Calu3 (cell line): ENCODE measurements around the gene GADL1. TPM values are rescaled to one million over a fixed set of nuclear protein-coding genes. Genes with fewer than 3 reads are reported as not detected.

ENCODE experiments used
- BruUV-seq: library from RNA; stranded (reverse); fragments of 400-500 nt; replicated peaks from 2 replicates; lab custom pipeline; 2021; lab: Mats Ljungman, UMichigan
- CTCF ChIA-PET: fragments of 300-600 bp; sonication (Branson Sonifier 250); formaldehyde crosslinking; loops from one replicate; lab custom pipeline; 2022; ENCODE audit warnings: antibody characterized with exemption; lab: Charles Lee
- DNase-seq: peaks from one replicate; pipeline ENCODE4 v3.0.0; 2022
- H3K27ac Mint-ChIP-seq: one replicate; pipeline ENCODE4 v1.8.0; 2022; ENCODE audit warnings: mixed read lengths; ENCODE audit not compliant: unreplicated experiment
- H3K27me3 Mint-ChIP-seq: one replicate; pipeline ENCODE4 v1.8.0; 2022; ENCODE audit warnings: mixed read lengths; ENCODE audit not compliant: unreplicated experiment
- H3K36me3 Mint-ChIP-seq: one replicate; pipeline ENCODE4 v1.8.0; 2022; ENCODE audit warnings: mild to moderate bottlenecking, moderate library complexity, mixed read lengths; ENCODE audit not compliant: insufficient read depth, unreplicated experiment
- H3K4me1 Mint-ChIP-seq: one replicate; pipeline ENCODE4 v1.8.0; 2022; ENCODE audit warnings: mild to moderate bottlenecking, low read depth, mixed read lengths; ENCODE audit not compliant: unreplicated experiment
- H3K4me3 Mint-ChIP-seq: one replicate; pipeline ENCODE4 v1.8.0; 2022; ENCODE audit warnings: mild to moderate bottlenecking, low read depth, moderate library complexity, mixed read lengths; ENCODE audit not compliant: unreplicated experiment
- H3K9me3 Mint-ChIP-seq: one replicate; pipeline ENCODE4 v1.8.0; 2022; ENCODE audit warnings: low read depth, mixed read lengths; ENCODE audit not compliant: unreplicated experiment
- intact Hi-C: fragments of 100-400 bp; cut with micrococcal nuclease; formaldehyde crosslinking; loops from one replicate; pipeline ENCODE4 v1.10.0; 2022; ENCODE audit not compliant: unreplicated experiment
- total RNA-seq: library from RNA; stranded (reverse); gene quantifications from 2 replicates; pipeline ENCODE4 v1.2.3, GENCODE V29; 2022
- TF ChIP-seq, protein P1 (sequence below): fragments of 200-600 bp; IDR thresholded peaks from one replicate; pipeline ENCODE4 v1.8.0; 2022; ENCODE audit warnings: antibody characterized with exemption; ENCODE audit not compliant: unreplicated experiment

GADL1 gene
- total RNA-seq, 1 experiment from 2014 or later: not detected

DNA sequence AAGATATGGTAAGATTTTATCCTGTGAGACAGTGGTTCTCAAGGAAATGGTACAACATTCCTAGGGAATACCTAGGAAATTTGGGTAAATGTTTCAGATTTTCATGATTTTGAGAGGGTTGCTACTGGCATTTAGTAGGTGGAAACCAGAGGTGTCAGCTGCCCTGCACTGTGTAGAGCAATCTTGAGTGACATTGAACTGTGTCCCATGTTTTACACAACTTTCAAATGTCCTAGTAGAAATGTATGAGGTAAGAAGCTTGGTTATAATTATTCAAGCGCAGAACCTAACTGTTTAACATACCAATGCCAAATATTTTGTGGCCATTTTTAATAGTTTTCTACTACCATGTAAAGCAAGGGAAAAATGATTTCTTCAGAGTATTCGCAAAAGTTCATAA lies 120.4 kb downstream of the GADL1 start:
- Mint-ChIP-seq H3K27me3 (no peaks in the 10 kb centered on the region), H3K27ac (no peak overlapping the region), H3K4me1 (peaks cover 8% of the 10 kb centered on the region), H3K36me3 (no peaks in the 10 kb centered on the region), H3K9me3 (no peaks in the 10 kb centered on the region), H3K4me3 (no peak overlapping the region)
- intact Hi-C loops: loop anchor here (10.0 kb wide), 1 partner anchor 161 kb away; no protein-coding TSS in a partner anchor
- TF ChIP-seq, protein P1, sequence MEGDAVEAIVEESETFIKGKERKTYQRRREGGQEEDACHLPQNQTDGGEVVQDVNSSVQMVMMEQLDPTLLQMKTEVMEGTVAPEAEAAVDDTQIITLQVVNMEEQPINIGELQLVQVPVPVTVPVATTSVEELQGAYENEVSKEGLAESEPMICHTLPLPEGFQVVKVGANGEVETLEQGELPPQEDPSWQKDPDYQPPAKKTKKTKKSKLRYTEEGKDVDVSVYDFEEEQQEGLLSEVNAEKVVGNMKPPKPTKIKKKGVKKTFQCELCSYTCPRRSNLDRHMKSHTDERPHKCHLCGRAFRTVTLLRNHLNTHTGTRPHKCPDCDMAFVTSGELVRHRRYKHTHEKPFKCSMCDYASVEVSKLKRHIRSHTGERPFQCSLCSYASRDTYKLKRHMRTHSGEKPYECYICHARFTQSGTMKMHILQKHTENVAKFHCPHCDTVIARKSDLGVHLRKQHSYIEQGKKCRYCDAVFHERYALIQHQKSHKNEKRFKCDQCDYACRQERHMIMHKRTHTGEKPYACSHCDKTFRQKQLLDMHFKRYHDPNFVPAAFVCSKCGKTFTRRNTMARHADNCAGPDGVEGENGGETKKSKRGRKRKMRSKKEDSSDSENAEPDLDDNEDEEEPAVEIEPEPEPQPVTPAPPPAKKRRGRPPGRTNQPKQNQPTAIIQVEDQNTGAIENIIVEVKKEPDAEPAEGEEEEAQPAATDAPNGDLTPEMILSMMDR: no peak
- DNase-seq: no peak
- no TSS peak for BruUV-seq
- CTCF ChIA-PET: no interaction called here

DNA sequence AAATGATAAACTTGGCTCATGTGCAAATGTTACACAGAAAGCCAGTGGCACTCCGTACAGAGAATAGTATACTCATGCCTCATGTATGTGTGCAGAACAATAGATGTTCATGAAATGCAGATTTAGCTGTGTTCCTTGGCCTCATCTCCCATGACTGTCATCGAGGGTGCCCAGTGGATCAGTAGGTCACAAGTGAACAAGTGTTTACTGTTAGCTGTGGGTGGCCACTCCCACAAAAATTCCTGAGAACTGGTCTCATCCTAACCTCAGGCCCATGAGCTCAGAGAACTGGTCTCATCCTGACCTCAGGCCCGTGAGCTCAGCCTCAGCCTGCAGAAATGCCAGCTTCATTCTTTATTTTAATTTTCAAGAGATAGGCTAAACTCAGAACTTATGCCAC lies 124.1 kb downstream of the GADL1 start:
- Mint-ChIP-seq H3K36me3 (no peaks in the 10 kb centered on the region), H3K9me3 (no peaks in the 10 kb centered on the region), H3K4me1 (no peaks in the 10 kb centered on the region), H3K27me3 (no peaks in the 10 kb centered on the region), H3K4me3 (no peak overlapping the region), H3K27ac (no peak overlapping the region)
- TF ChIP-seq, protein P1: no peak
- no TSS peak for BruUV-seq
- CTCF ChIA-PET: interaction anchor here (1.8 kb wide), 1 partner anchor 362 kb away, joined by 11 read pairs; no protein-coding TSS in a partner anchor
- peak; percentile 35 for DNase-seq
- intact Hi-C loops: loop anchor here (10.0 kb wide), 1 partner anchor 164 kb away; no protein-coding TSS in a partner anchor

DNA sequence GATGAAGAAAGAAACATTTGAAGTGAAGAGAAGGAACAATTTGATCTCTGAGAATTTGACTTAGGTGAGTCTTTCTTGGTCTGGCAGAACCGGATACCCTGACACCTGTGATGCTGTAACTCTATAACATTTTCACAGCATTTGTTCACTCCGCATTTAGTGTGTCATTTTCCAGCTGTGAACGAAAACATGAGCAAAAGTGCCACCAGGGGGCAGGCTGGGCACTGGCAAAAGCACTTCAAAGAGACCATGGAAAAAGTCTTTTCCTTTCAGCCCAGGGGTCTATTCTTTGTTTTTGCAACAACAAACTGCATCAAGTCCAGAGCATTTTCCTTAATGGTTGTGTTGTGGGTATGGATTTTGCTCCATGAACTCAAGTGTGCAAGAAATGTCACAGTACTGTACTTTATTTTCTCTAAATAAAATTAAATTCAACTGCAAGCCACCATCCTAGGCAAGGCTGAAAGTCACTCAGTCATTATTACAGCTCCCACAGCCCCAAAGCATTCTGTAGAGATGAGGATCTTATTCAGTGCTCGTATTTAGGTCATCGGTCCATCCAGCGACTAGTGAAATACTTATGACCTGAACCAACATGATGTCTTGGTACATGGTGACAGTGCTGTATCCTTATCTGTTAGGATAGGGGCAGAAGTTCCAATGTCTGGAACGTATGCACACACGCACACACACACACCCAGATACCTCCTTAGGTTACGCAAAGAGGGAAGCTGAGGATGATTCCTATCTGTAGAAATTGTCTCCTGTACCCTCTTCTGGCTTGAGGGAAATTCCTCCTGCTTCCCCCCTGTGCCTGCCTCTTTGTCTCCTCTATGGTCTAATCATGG lies 125.5 kb downstream of the GADL1 start:
- no peak overlapping the region for H3K27ac Mint-ChIP-seq
- H3K9me3 Mint-ChIP-seq: no peaks in the 10 kb centered on the region
- TF ChIP-seq, protein P1: peak; percentile 72
- no peaks in the 10 kb centered on the region for H3K36me3 Mint-ChIP-seq
- intact Hi-C loops: loop anchor here (1.0 kb wide), 1 partner anchor 363 kb away; no protein-coding TSS in a partner anchor
- CTCF ChIA-PET: interaction anchor here (1.8 kb wide), 1 partner anchor 363 kb away, joined by 11 read pairs; no protein-coding TSS in a partner anchor
- no peaks in the 10 kb centered on the region for H3K4me1 Mint-ChIP-seq
- peak; percentile 79 for DNase-seq
- BruUV-seq: no TSS peak
- H3K4me3 Mint-ChIP-seq: no peak overlapping the region
- no peaks in the 10 kb centered on the region for H3K27me3 Mint-ChIP-seq

DNA sequence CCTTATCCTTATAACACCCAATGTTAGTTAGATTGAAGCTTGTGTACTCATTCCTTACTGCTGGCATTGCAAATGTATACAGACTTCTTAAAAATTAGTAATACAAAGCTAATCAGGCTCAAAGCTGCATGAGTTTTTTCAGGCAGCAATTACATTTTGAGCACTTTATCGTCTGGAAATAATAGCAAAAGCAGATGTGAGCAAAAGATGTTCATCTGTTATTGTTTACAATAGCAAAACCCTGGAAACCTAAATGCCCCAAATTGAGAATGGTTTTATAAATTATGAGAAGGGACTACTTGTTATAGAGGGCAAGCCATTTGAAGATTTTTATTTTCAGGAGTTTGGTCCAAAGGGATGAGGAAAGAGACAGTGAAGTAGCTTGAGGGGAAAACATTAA lies 126.4 kb downstream of the GADL1 start:
- no peaks in the 10 kb centered on the region for H3K27me3 Mint-ChIP-seq
- intact Hi-C loops: loop anchor here (1.0 kb wide), 1 partner anchor 364 kb away; no protein-coding TSS in a partner anchor

More for the DNA sequence above, 126.4 kb downstream of the GADL1 start:
- no peak overlapping the region for H3K27ac Mint-ChIP-seq
- H3K4me1 Mint-ChIP-seq: no peaks in the 10 kb centered on the region
- H3K4me3 Mint-ChIP-seq: no peak overlapping the region
- CTCF ChIA-PET: no interaction called here
- no TSS peak for BruUV-seq
- no peaks in the 10 kb centered on the region for H3K36me3 Mint-ChIP-seq
- no peak for DNase-seq
- H3K9me3 Mint-ChIP-seq: no peaks in the 10 kb centered on the region
- TF ChIP-seq, protein P1: no peak
